22Rv1 (cell line): ENCODE data around the gene FILIP1.

Source experiments
- H3K27ac ChIP-seq: fragments of 450-650 bp; 2 replicates; pipeline ENCODE4 v1.5.1; 2017
- CTCF ChIP-seq: fragments of 450-650 bp; IDR thresholded peaks from 2 replicates; pipeline ENCODE4 v1.5.1; 2017; ENCODE audit warnings: mild to moderate bottlenecking
- ZFX ChIP-seq: fragments of 450-650 bp; IDR thresholded peaks from 2 replicates; pipeline ENCODE4 v1.6.1; 2017; ENCODE audit warnings: antibody characterized with exemption, borderline replicate concordance

FILIP1 gene

GRCh38 chr6:75397171-75397570 lies 96.4 kb downstream of the FILIP1 start:
- TF ChIP-seq ZFX (no peak), CTCF (no peak)
- no peak overlapping the region for H3K27ac ChIP-seq

- TF ChIP-seq ZFX (no peak), CTCF (no peak)
- H3K27ac ChIP-seq = no peak overlapping the region
Measured at GRCh38 chr6:75396005-75396800, 97.4 kb downstream of the FILIP1 start.

GRCh38 chr6:75393806-75394205 lies 99.8 kb downstream of the FILIP1 start:
- no peak overlapping the region for H3K27ac ChIP-seq
- TF ChIP-seq CTCF (no peak), ZFX (no peak)

GRCh38 chr6:75391276-75391675 lies 102.3 kb downstream of the FILIP1 start:
- H3K27ac ChIP-seq = no peak overlapping the region
- TF ChIP-seq ZFX (no peak), CTCF (no peak)

- no peak for TF ChIP-seq CTCF
- no peak for TF ChIP-seq ZFX
Measured at GRCh38 chr6:75386050-75386770, 107.4 kb downstream of the FILIP1 start.

GRCh38 chr6:75384116-75384515 lies 109.5 kb downstream of the FILIP1 start:
- no peak for TF ChIP-seq ZFX
- TF ChIP-seq CTCF = no peak
- no peak overlapping the region for H3K27ac ChIP-seq

More at GRCh38 chr6:75386050-75386770, 107.4 kb downstream of the FILIP1 start:
- H3K27ac ChIP-seq = no peak overlapping the region

GRCh38 chr6:75382634-75382900 lies 111.0 kb downstream of the FILIP1 start:
- TF ChIP-seq ZFX (no peak), CTCF (no peak)

More at GRCh38 chr6:75382634-75382900, 111.0 kb downstream of the FILIP1 start:
- H3K27ac ChIP-seq = no peak overlapping the region
